Dermis microvascular lymphatic vessel endothelial cell (primary cell): ENCODE results near the gene MOV10L1. TPM values are rescaled to one million over a fixed set of nuclear protein-coding genes. Genes with fewer than 3 reads are reported as not detected.
A peak's percentile ranks its signal among the peaks of the same experiment; 100 is the strongest.
"Not testable (repeated sequence)": the region's sequence is repeated elsewhere in the genome, so short reads cannot be mapped to it uniquely, and the experiment has no call there.

Experiments used
- DNase-seq, 2 donors: peaks; one replicate each; pipeline versions ENCODE4 v3.0.0 to v3.0.0-alpha.2; 2010; ENCODE audit warnings: low read depth in 2 of 2
- total RNA-seq: library from RNA; depleted of rRNA; stranded (reverse); fragments of >200 nt; gene quantifications from 2 replicates; pipeline ENCODE4 v1.2.1, GENCODE V29; 2014

MOV10L1 gene
- total RNA-seq, 1 donor from 2014 or later, result 22.7 TPM

GRCh38 chr22:50202130-50202666 lies 112.4 kb downstream of the MOV10L1 start:
- DNase-seq, result no peak

DNA sequence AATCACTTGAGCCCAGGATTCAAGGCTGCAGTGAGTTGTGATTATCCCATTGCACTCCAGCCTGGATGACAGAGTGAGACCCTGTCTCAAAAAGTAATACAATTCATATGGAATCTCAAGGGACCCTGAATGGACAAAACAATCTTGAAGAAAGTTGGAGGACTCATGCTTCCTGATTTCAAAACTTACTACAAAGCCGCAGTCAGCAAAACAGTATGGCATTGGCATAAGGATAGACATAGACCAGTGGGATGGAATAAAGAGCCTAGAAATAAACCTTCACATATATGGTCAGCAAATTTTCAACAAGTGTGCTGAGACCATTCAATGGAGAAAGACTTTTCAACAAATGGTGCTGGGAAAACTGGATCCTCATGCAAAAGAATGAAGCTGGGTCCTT lies 113.5 kb downstream of the MOV10L1 start:
- no peak for DNase-seq

- no peak for DNase-seq
Measured at GRCh38 chr22:50204571-50204970, 114.8 kb downstream of the MOV10L1 start.

- DNase-seq, result not testable (repeated sequence)
Measured at GRCh38 chr22:50204998-50205397, 115.2 kb downstream of the MOV10L1 start.

GRCh38 chr22:50205781-50206569 lies 116.2 kb downstream of the MOV10L1 start:
- no peak for DNase-seq

DNA sequence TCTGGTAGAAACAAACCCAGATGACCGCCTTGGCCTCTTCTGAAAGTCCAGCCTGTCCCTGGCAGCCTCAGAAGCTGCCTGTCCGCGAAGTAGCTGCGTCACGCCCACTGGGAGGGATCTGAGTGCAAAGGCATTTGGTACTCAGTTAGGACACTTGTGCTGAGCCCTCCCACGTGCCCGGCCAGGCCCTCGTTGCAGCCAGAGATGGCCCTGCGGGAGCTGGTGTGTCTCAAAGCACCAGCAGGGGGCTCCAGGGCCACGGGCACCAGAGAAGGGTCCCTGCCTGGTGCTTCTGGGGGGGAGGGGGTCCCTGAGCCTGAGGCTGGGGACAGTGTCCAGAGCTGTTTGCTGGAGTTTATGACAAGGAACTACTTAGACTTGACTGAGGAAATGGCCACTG lies 116.8 kb downstream of the MOV10L1 start:
- peak in 1 of 2 donors; percentile 29 for DNase-seq

GRCh38 chr22:50207383-50208140 lies 117.8 kb downstream of the MOV10L1 start:
- peak; percentile 54 to 56 for DNase-seq

- DNase-seq, result no peak
Measured at GRCh38 chr22:50208430-50208938, 118.7 kb downstream of the MOV10L1 start.

- no peak for DNase-seq
Measured at GRCh38 chr22:50208939-50209892, 119.4 kb downstream of the MOV10L1 start.

DNA sequence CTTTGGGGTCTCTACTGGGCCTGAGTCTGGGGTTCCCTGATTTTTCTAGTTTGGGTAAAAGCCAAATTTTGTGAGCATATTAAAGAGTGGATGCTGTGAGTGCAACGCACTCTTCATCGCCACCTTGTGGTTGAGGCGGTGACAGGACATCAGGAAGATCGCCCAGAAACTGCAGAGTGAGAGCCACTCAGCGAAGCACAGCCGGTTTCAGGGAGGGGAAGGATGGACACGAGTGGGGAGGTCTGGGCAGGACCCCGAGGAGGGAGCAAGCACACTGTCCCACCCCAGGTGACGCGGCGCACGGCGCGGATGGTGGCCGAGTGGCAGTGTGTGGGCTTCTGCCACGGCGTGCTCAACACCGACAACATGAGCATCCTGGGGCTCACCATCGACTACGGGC lies 120.1 kb downstream of the MOV10L1 start:
- DNase-seq, result peak; percentile 28 to 64

DNA sequence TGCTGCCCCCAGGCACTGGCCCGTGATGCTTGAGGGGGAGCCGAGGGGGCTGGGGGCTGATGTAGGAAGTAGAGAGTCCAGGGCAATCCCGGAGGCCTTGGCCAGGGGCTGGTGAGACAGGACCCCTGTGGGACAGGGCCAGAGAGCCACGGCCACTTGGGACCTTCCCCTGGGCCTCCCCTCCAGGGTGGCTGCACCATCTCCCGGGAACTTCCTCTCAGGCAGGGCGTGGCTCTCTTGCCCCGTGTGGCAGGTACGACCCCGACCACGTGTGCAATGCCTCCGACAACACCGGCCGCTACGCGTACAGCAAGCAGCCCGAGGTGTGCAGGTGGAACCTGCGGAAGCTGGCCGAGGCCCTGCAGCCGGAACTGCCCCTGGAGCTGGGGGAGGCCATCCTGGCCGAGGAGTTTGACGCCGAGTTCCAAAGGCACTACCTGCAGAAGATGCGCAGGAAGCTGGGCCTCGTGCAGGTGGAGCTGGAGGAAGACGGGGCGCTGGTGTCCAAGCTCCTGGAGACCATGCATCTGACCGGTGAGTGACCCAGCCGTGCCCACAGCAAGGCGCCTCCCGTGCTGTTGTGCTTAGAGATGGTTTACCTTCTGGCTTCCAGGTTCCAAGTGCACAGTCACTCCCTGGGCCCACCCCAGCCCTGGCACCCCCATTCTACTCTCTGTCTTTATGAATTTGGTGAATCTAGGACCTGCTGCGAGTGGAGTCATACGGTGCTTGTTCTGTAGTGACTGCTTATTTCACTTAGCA lies 120.8 kb downstream of the MOV10L1 start:
- no peak for DNase-seq

DNA sequence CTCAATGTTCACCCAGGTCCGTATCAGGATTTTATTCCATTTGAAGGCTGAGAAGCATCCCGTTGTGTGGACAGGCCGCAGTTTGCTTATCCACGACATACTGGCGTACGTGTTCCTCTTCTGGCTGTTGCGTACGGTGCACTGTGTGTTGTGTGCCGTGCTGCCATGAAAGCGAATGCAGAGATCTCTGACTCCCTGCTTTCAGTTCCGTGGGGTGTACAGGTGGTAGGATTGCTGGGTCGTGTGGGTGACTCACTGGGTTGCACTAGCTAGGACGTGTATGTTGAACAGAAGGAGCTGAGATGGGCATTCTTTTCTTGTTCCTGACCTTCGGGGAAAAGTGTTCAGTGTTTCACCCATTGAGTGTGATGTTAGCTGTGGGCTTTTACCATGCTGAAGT lies 121.3 kb downstream of the MOV10L1 start:
- no peak for DNase-seq

Other genes starting within 250 kb of the MOV10L1 start
- gene ZBED4, start 236.2 kb upstream of the MOV10L1 start, total RNA-seq, result 11.0 and 16.4 TPM in 2 replicates
- gene ALG12, start 171.6 kb upstream of the MOV10L1 start, total RNA-seq, result 11.2 and 19.7 TPM in 2 replicates
- gene CRELD2, start 171.4 kb upstream of the MOV10L1 start, total RNA-seq, result 47.5 and 49.9 TPM in 2 replicates
- gene PIM3, start 129.2 kb upstream of the MOV10L1 start, total RNA-seq, result 163 and 289 TPM in 2 replicates
- under 0.01 TPM in 1 of 2 replicates, not detected in the other for gene IL17REL, start 77.2 kb upstream of the MOV10L1 start, total RNA-seq
- not detected in 2 replicates for gene TTLL8, start 31.7 kb upstream of the MOV10L1 start, total RNA-seq
- gene MLC1, start 4.6 kb upstream of the MOV10L1 start, total RNA-seq, result not detected in 2 replicates
- gene PANX2, start 80.7 kb downstream of the MOV10L1 start, total RNA-seq, result 0.13 and 0.63 TPM in 2 replicates
- 16.2 and 20.0 TPM in 2 replicates for gene TRABD, start 95.9 kb downstream of the MOV10L1 start, total RNA-seq
- gene SELENOO, start 111.0 kb downstream of the MOV10L1 start, total RNA-seq, result 15.8 and 22.6 TPM in 2 replicates
- gene TUBGCP6, start 155.0 kb downstream of the MOV10L1 start, total RNA-seq, result 14.0 and 22.0 TPM in 2 replicates
- 9.4 and 18.2 TPM in 2 replicates for gene HDAC10, start 161.3 kb downstream of the MOV10L1 start, total RNA-seq
- 40.6 and 70.2 TPM in 2 replicates for gene MAPK12, start 171.7 kb downstream of the MOV10L1 start, total RNA-seq
- 19.9 and 25.9 TPM in 2 replicates for gene MAPK11, start 180.4 kb downstream of the MOV10L1 start, total RNA-seq
- gene PLXNB2, start 217.6 kb downstream of the MOV10L1 start, total RNA-seq, result 49.4 and 71.9 TPM in 2 replicates
- 0.64 and 1.9 TPM in 2 replicates for gene DENND6B, start 237.0 kb downstream of the MOV10L1 start, total RNA-seq